Prostate gland (tissue), 2 donors: Measurements from ENCODE around the gene DHRS1. TPM values are rescaled to one million over a fixed set of nuclear protein-coding genes. Genes with fewer than 3 reads are reported as not detected.
A peak's percentile ranks its signal among the peaks of the same experiment; 100 is the strongest.

Source experiments
- DNase-seq: peaks from one replicate; pipeline ENCODE4 v3.0.0-alpha.2; 2019; ENCODE audit warnings: low spot score
- H3K27ac ChIP-seq, 2 donors: fragments of 200-600 bp; sonication (generic); 2 replicates each; pipeline ENCODE4 v1.5.1; 2017 to 2019
- H3K27me3 ChIP-seq: fragments of 200-600 bp; sonication (generic); replicated peaks from 2 replicates; pipeline ENCODE4 v1.5.1; 2019; ENCODE audit not compliant: insufficient read depth
- H3K36me3 ChIP-seq, 2 donors: fragments of 200-600 bp; sonication (generic); 1 replicate in 1 of 2; 2 replicates in 1 of 2; pipeline versions ENCODE4 v1.5.1 to v1.8.1; 2017 to 2019
- H3K4me1 ChIP-seq: fragments of 200-600 bp; sonication (generic); replicated peaks from 2 replicates; pipeline ENCODE4 v1.5.1; 2019
- H3K4me3 ChIP-seq, 2 donors: fragments of 200-600 bp; sonication (generic); 2 replicates each; pipeline ENCODE4 v1.5.1; 2017 to 2019
- H3K9me3 ChIP-seq: fragments of 200-600 bp; sonication (generic); 2 replicates; pipeline ENCODE4 v1.5.1; 2017
- CTCF ChIP-seq, 4 experiments: fragments of 200-600 bp in 2 of 4; fragments of 450-650 bp in 2 of 4; sonication (generic) in 2 of 4; IDR thresholded peaks; 1 replicate in 3 of 4; 2 replicates in 1 of 4; pipeline ENCODE4 v1.5.1; 2016 to 2019; ENCODE audit warnings: antibody characterized with exemption in 4 of 4, mild to moderate bottlenecking in 2 of 4, moderate library complexity in 2 of 4
- POLR2A ChIP-seq: fragments of 450-650 bp; IDR thresholded peaks from one replicate; pipeline ENCODE4 v1.6.1; 2016; ENCODE audit warnings: antibody characterized with exemption, mild to moderate bottlenecking
- POLR2AphosphoS5 ChIP-seq: sonication (generic); formaldehyde crosslinking; IDR thresholded peaks from one replicate; pipeline ENCODE4 v1.6.1; 2017; ENCODE audit warnings: antibody characterized with exemption
- WGBS: methylation state at CpG from one replicate; pipeline ENCODE4 v1.1.5; 2018; 5-methylcytosine and 5-hydroxymethylcytosine counted together
- intact Hi-C: fragments of 100-400 bp; cut with DNase I; formaldehyde crosslinking; loops from one replicate; pipeline ENCODE4 v1.14.2; 2022
- total RNA-seq, 2 donors: library from RNA; depleted of rRNA; stranded (reverse); fragments of >200 nt; gene quantifications; one replicate each; pipeline ENCODE4 v1.1.0, GENCODE V29; 2016

DHRS1 gene
- total RNA-seq, 2 donors from 2014 or later, result 16.9 to 74.0 TPM

- Histone ChIP-seq H3K36me3 (no peaks in the 10 kb centered on the region), H3K27ac (no peak overlapping the region), H3K4me3 (no peak overlapping the region), H3K27me3 (no peaks in the 10 kb centered on the region), H3K4me1 (peaks cover 8% of the 10 kb centered on the region), H3K9me3 (no peaks in the 10 kb centered on the region)
- no peak for TF ChIP-seq POLR2A
- no peak for TF ChIP-seq POLR2AphosphoS5
- TF ChIP-seq CTCF (IDR thresholded peaks at IDR 0.05), result no peak
- intact Hi-C loops, result no loop called here
- no peak for DNase-seq
- 78% methylated on average over 9 of the region's 9 CpGs for WGBS
These were observed 13.3 kb upstream of the DHRS1 start for GRCh38 chr14:24312736-24313507.

GRCh38 chr14:24311837-24312615 is 12.4 kb upstream of the DHRS1 start:
- peak; percentile 50 for DNase-seq
- Histone ChIP-seq H3K27me3 (no peaks in the 10 kb centered on the region), H3K9me3 (no peaks in the 10 kb centered on the region), H3K27ac (peak overlapping the region; percentile 73 to 83), H3K36me3 (no peaks in the 10 kb centered on the region), H3K4me1 (peaks cover 8% of the 10 kb centered on the region), H3K4me3 (peak overlapping the region in 1 of 2 donors; percentile 34)
- 96% methylated on average over 1 of the region's 1 CpG for WGBS
- TF ChIP-seq POLR2AphosphoS5, result peak; percentile 37
- no peak for TF ChIP-seq POLR2A
- TF ChIP-seq CTCF (IDR thresholded peaks at IDR 0.05), result no peak
- intact Hi-C loops, result no loop called here

GRCh38 chr14:24310646-24311604 is 11.3 kb upstream of the DHRS1 start, which contains the start of gene LTB4R:
Gene LTB4R, plus strand, starts transcription at chr14:24311502. Its CDS starts 4,150 bp downstream, at chr14:24315652.
- H3K27ac ChIP-seq, result peak within 1 kb of the TSS; percentile 73 to 83
- WGBS, result 18% methylated on average over 72 of the region's 99 CpGs
- peak; percentile 70 for DNase-seq
- H3K27me3 ChIP-seq, result no peaks in the 10 kb centered on the region
- peaks cover 8% of the 10 kb centered on the region for H3K4me1 ChIP-seq
- no peak for TF ChIP-seq POLR2AphosphoS5
- peak; percentile 13 to 72 (median 58) for TF ChIP-seq CTCF (IDR thresholded peaks at IDR 0.05)
- TF ChIP-seq POLR2A, result peak; percentile 45
- no peaks in the 10 kb centered on the region for H3K9me3 ChIP-seq
- intact Hi-C loops, result no loop called here
- no peaks in the 10 kb centered on the region for H3K36me3 ChIP-seq
- H3K4me3 ChIP-seq, result peak within 1 kb of the TSS; percentile 34 to 39

GRCh38 chr14:24310265-24310645 is 10.7 kb upstream of the DHRS1 start:
- H3K4me3 ChIP-seq, result peak overlapping the region; percentile 34 to 39
- WGBS, result 14% methylated on average over 5 of the region's 5 CpGs
- intact Hi-C loops, result no loop called here
- no peaks in the 10 kb centered on the region for H3K9me3 ChIP-seq
- peak overlapping the region; percentile 73 to 83 for H3K27ac ChIP-seq
- H3K4me1 ChIP-seq, result peaks cover 8% of the 10 kb centered on the region
- no peak for DNase-seq
- no peaks in the 10 kb centered on the region for H3K27me3 ChIP-seq
- peaks cover 0 to 4% of the 10 kb centered on the region in 2 donors for H3K36me3 ChIP-seq
- TF ChIP-seq POLR2A, result no peak
- no peak for TF ChIP-seq CTCF (IDR thresholded peaks at IDR 0.05)
- no peak for TF ChIP-seq POLR2AphosphoS5
